Loucy (cell line): ENCODE data around the gene CDH4.

Experiments
- CTCF ChIP-seq: fragments of 200-600 bp; sonication (generic); conservative IDR thresholded peaks from 2 replicates; pipeline ENCODE4 v1.5.1; 2014; ENCODE audit warnings: mild to moderate bottlenecking, antibody characterized with exemption, low read length
- EZH2phosphoT487 ChIP-seq: fragments of 200-600 bp; IDR thresholded peaks from 2 replicates; pipeline ENCODE4 v1.6.1; 2018; ENCODE audit warnings: antibody characterized with exemption, mild to moderate bottlenecking, moderate library complexity, borderline replicate concordance

GRCh38 chr20:61645732-61646131 is 393.7 kb downstream of the CDH4 start:
- TF ChIP-seq CTCF (no peak), EZH2phosphoT487 (no peak)
